ENCODE results near the gene UIMC1. TPM values are rescaled to one million over a fixed set of nuclear protein-coding genes. Genes with fewer than 3 reads are reported as not detected.

UIMC1 gene
- total RNA-seq, 1 experiment from 2014 or later: 53.0 TPM

DNA sequence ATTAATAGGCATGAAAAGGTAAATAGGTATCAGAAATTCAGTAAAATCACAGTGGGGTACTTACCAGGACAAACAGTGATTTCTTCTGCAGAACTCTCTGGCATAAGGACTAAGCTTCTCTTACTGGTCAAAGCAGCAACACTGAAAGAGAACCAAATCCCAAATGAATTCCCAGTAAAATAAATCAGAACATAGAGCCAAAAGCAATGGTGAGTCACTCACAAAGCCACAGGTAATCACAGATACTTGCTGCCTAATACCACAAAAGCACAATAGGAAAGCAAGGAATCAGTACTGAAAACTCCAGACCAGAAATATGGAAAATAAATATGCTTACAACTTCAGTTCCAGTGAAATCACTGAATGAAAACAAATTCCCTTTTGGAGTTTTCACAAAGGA is 50.7 kb downstream of the UIMC1 start:
- Histone ChIP-seq H4K5ac (ENCODE audit: insufficient read length, low read depth, low read length) (no peak overlapping the region), H4K20me1 (ENCODE audit: control insufficient read depth, insufficient read depth, insufficient read length) (no peaks in the 10 kb centered on the region), H3K4me2 (ENCODE audit: insufficient read depth, insufficient read length, low read length) (no peak overlapping the region), H3K56ac (ENCODE audit: insufficient read length, low read depth, low read length) (no peak overlapping the region), H2BK5ac (ENCODE audit: insufficient read length, low read length) (no peak overlapping the region), H3K27ac (ENCODE audit: insufficient read length, low read depth, low read length) (no peak overlapping the region), H2BK12ac (ENCODE audit: insufficient read length, low read depth, low read length) (no peak overlapping the region), H3K23me2 (ENCODE audit: insufficient read length, low read depth, low read length, poor library complexity, severe bottlenecking) (no peaks in the 10 kb centered on the region), H4K8ac (replicated peaks; ENCODE audit: insufficient read length, low read depth, low read length) (no peak overlapping the region), H3K23ac (ENCODE audit: insufficient read length, low read depth, low read length) (no peak overlapping the region), H2BK15ac (ENCODE audit: low read depth, low read length) (no peak overlapping the region), H2AFZ (ENCODE audit: low read length) (no peak overlapping the region), H3K4ac (ENCODE audit: low read depth, low read length) (no peak overlapping the region), H3K9me3 (ENCODE audit: control insufficient read depth, low read depth, low read length) (no peaks in the 10 kb centered on the region), H2BK20ac (ENCODE audit: low read depth, low read length, poor library complexity, severe bottlenecking) (no peak overlapping the region), H2AK5ac (ENCODE audit: insufficient read length, low read length) (no peak overlapping the region), H3T11ph (ENCODE audit: low read length) (no peak overlapping the region), H3K4me1 (ENCODE audit: insufficient read depth, low read length) (no peaks in the 10 kb centered on the region), H2BK120ac (ENCODE audit: low read depth, low read length, poor library complexity, severe bottlenecking) (no peak overlapping the region), H3K18ac (ENCODE audit: insufficient read length, low read depth, low read length) (no peak overlapping the region), H3K9ac (ENCODE audit: extremely low read depth, insufficient read length, low read length) (no peak overlapping the region), H3K79me2 (ENCODE audit: insufficient read depth, low read length) (no peaks in the 10 kb centered on the region), H3K79me1 (ENCODE audit: insufficient read depth, low read depth, low read length, poor library complexity, severe bottlenecking) (no peaks in the 10 kb centered on the region), H4K91ac (ENCODE audit: insufficient read length, low read depth, low read length) (no peak overlapping the region), H3K14ac (ENCODE audit: insufficient read depth, low read length) (no peak overlapping the region), H3K27me3 (ENCODE audit: insufficient read depth, low read length) (no peaks in the 10 kb centered on the region)
- no peaks in the 10 kb centered on the region for H3K27me3 Mint-ChIP-seq (ENCODE audit: low read depth)
- peaks cover 4 to 14% of the 10 kb centered on the region in 2 experiments for H3K4me1 Mint-ChIP-seq
- H3K36me3 Mint-ChIP-seq (ENCODE audit: insufficient read depth in 1 of 3, low read depth in 3 of 3): peaks cover 11 to 58% (median 55%) of the 10 kb centered on the region in 3 experiments
- H3K27ac Mint-ChIP-seq: peak overlapping the region in 1 of 3 experiments; percentile 89; a peak in 1 of 7 replicates
- no peak for DNase-seq
- TF ChIP-seq, protein P1, sequence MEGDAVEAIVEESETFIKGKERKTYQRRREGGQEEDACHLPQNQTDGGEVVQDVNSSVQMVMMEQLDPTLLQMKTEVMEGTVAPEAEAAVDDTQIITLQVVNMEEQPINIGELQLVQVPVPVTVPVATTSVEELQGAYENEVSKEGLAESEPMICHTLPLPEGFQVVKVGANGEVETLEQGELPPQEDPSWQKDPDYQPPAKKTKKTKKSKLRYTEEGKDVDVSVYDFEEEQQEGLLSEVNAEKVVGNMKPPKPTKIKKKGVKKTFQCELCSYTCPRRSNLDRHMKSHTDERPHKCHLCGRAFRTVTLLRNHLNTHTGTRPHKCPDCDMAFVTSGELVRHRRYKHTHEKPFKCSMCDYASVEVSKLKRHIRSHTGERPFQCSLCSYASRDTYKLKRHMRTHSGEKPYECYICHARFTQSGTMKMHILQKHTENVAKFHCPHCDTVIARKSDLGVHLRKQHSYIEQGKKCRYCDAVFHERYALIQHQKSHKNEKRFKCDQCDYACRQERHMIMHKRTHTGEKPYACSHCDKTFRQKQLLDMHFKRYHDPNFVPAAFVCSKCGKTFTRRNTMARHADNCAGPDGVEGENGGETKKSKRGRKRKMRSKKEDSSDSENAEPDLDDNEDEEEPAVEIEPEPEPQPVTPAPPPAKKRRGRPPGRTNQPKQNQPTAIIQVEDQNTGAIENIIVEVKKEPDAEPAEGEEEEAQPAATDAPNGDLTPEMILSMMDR (conservative IDR thresholded peaks at IDR 0.05): no peak
- H3K9me3 Mint-ChIP-seq: no peaks in the 10 kb centered on the region; a peak in 1 of 5 replicates
- H3K4me3 Mint-ChIP-seq: no peak overlapping the region

Data from H9 (cell line).